ENCODE results near the gene MRRF.

The MRRF gene

GRCh38 chr9:122333169-122333808, 68.6 kb downstream of the MRRF start:
- DNase-seq (ENCODE audit: low read depth) = no peak

- no peak for DNase-seq (ENCODE audit: low read depth)
Observed at GRCh38 chr9:122334916-122335315, 70.2 kb downstream of the MRRF start.

DNA sequence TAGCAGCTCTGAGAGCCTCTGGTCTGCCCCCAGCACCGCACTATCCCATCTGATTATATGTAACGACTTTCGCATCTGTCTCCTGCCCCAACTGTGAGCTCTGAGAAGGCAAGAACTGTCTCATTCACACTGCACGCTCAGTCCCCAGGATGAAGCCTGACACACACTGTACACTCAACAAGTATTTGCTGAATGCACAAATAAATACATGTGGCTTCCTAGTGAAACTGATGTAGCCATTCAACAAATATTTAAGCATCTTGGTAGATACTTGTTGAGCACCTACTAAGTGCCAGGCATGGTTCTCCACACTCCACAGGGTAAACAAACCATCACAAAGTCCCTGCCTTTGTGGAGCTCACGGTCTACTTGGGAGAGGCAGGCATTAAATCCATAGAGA, 71.5 kb downstream of the MRRF start:
- no peak for DNase-seq (ENCODE audit: low read depth)

DNA sequence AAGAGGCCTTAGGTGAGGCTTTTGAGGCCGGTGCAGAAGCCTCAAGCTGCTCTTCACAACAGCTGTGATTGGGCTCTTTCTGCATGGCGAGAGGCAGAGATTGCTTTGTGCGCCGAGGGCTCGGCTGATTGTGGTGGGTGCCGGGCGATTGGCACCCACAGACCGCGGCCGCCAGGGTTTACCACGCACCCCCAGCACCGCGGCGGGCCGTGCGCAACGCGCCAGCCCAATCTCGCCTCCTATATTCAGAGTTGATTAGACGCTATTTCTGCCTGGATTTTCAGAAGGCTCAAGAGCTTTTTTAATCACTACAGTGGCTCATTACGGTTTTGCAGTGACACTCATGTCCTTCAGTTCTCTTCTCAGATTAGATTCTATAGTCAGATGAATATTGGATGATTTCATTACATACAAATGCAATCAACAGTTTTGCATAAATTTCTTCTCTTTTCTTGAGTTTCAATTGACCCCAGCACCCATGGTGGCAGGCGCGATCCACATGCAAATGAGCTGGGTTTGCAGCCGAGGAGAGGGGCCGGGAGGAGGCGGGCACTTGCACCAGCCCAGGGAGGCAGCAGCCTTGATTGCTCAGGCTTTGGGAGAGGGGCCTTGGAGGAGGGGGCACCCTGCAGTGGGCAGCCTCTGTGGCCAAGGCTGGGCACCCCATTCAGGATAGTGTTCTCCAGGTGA, 72.3 kb downstream of the MRRF start:
- DNase-seq (ENCODE audit: low read depth) = no peak

- DNase-seq (ENCODE audit: low read depth) = no peak
Observed at GRCh38 chr9:122337556-122337929, 72.9 kb downstream of the MRRF start.

GRCh38 chr9:122338536-122338935, 73.9 kb downstream of the MRRF start:
- no peak for DNase-seq (ENCODE audit: low read depth)

DNA sequence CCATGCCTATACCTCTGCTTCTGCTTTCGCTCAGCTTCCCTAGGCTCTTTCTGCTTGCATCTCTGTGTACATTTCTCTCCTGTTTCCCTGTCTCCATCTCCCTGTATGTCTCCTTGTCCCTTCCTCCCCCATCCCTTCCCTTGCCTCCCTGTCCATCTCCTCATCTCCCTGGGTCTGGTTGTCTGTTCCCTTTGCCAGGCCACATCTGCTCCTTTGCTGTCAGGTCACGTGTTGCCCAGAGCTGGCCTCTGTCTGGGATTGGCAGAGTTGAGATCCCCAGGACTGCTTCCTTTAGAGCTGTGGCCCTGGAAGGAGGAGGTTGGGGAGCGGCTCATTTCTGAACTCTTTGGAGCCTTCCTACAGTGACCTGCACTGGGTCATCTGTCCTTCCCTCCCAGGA, 74.3 kb downstream of the MRRF start:
- DNase-seq (ENCODE audit: low read depth) = no peak

- DNase-seq (ENCODE audit: low read depth) = no peak
Observed at GRCh38 chr9:122339579-122339978, 74.9 kb downstream of the MRRF start.

GRCh38 chr9:122340161-122340560, 75.5 kb downstream of the MRRF start:
- no peak for DNase-seq (ENCODE audit: low read depth)

- no peak for DNase-seq (ENCODE audit: low read depth)
Observed at GRCh38 chr9:122342323-122343050, 77.8 kb downstream of the MRRF start.

- no peak for DNase-seq (ENCODE audit: low read depth)
Observed at GRCh38 chr9:122346478-122347347, 82.0 kb downstream of the MRRF start.

- DNase-seq (ENCODE audit: low read depth) = no peak
Observed at GRCh38 chr9:122347348-122348287, 82.9 kb downstream of the MRRF start.

DNA sequence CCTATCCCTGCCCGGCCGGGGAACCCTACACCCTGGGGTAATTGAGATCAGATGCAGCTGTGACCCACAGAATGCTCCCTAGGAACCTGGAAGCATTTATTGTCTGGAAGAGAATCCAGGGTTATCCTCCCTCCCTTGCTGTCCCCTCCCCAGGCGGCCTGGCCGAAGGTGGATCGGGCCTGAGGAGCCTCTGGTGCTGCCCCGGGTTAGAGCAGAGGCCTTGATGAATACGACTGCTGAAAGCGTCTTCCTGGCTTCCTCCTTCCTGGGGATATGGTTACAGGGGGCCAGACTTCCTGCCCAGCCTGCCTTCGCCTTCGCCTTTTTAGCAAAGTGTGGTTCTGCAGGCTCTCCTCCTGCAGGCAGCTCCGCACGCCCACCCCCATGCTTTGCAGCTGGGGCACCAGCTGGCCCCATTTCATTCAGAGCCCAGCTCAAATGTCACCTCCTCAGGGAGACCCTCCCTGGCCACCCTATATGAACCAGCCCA, 83.7 kb downstream of the MRRF start:
- no peak for DNase-seq (ENCODE audit: low read depth)

DNA sequence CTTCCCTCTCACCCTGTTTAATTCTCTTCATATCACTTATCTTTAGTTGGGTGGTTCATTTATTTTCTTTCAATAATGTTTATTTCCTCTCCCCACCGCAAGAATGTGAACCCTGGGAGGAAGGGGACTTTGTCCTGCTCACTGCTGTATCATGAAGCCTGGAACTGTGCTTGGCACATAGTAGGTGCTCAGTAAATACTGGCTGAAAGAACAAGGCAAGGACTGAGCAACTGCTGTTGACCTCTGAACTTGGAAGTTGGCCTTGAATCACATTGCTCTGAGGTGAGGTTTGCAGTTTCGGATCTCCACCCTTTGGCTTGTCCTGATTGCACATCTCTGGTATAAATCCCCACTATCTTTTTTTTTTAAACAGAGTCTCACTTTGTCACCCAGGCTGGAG, 84.1 kb downstream of the MRRF start:
- no peak for DNase-seq (ENCODE audit: low read depth)

GRCh38 chr9:122349201-122349600, 84.5 kb downstream of the MRRF start:
- DNase-seq (ENCODE audit: low read depth) = no peak

DNA sequence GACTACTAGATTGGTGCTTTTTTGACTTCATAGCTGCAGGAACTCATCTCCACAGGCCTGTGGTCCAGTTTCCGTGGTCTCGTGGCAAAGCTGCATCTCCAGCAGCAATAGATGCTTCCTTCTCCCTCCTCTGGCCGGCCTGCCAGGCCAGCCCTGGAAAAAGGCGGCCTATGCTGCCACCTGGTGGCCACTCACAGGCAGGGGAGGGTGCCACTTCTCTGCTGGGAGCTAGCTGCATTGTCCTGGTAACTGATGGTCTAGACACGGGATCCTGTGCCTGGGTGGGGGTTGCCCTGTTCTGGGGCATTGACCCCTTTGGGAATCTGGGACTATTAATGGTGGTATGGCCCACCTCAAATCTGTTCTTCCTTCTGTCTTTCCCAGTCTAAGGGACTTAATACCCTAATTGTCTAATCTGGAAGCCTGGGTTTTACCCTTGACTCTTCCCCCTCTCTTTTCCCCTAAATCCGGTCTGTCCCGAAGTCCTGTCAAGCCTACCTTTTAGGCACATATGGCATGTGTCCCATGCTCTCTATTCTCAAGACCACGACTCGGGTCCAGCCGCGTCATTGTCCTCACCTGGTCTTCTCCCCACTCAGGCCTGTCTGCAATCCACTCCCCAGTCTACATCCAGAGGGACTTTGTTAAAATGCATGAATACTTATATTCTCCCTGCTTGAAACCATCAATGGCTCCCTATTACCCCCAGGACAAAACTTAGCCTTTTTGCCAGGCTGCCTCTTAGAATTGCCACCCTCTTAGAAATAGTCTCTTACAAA, 86.1 kb downstream of the MRRF start:
- DNase-seq (ENCODE audit: low read depth) = peak; percentile 57

- DNase-seq (ENCODE audit: low read depth) = no peak
Observed at GRCh38 chr9:122354536-122355199, 90.0 kb downstream of the MRRF start.

- DNase-seq (ENCODE audit: low read depth) = no peak
Observed at GRCh38 chr9:122355336-122355875, 90.7 kb downstream of the MRRF start.

GRCh38 chr9:122356627-122357026, 91.9 kb downstream of the MRRF start:
- no peak for DNase-seq (ENCODE audit: low read depth)

Measured in fibroblast of the conjunctiva (primary cell).